IMR-90 (cell line): ENCODE measurements around the gene PSMB5. TPM values are rescaled to one million over a fixed set of nuclear protein-coding genes. Genes with fewer than 3 reads are reported as not detected.

Experiments
- ATAC-seq: fragments of 200-7000 bp; cut with Tn5 transposase; 2 replicates; pipeline ENCODE4 v1.9.1; 2020; ENCODE audit warnings: low read depth, mild to moderate bottlenecking, moderate library complexity
- BruUV-seq: library from RNA; stranded (reverse); fragments of 400-500 nt; replicated peaks from 2 replicates; lab custom pipeline; 2021; lab: Mats Ljungman, UMichigan
- CTCF ChIA-PET: fragments of 300-600 bp; formaldehyde crosslinking; extraction: SDS; loops from one replicate; lab custom pipeline; 2021; ENCODE audit warnings: antibody characterized with exemption; lab: Yijun Ruan, JAX
- POLR2A ChIA-PET: fragments of 300-600 bp; sonication (Branson Sonifier 250); formaldehyde crosslinking; loops from one replicate; lab custom pipeline; 2022; ENCODE audit warnings: antibody characterized with exemption; ENCODE audit not compliant: unreplicated experiment; lab: Charles Lee
- DNase-seq: peaks from one replicate; pipeline ENCODE4 v3.0.0; 2013
- H2AFZ ChIP-seq: replicated peaks from 2 replicates; pipeline ENCODE3; 2013; ENCODE audit warnings: low read length, mild to moderate bottlenecking; ENCODE audit not compliant: poor library complexity
- H2AK5ac ChIP-seq: 2 replicates; pipeline ENCODE4 v1.6.1; 2013; ENCODE audit warnings: low read depth, low read length, inconsistent platforms
- H2AK9ac ChIP-seq: replicated peaks from 2 replicates; pipeline ENCODE3; 2013; ENCODE audit warnings: mild to moderate bottlenecking, low read depth, low read length, moderate library complexity; ENCODE audit not compliant: poor library complexity
- H2BK120ac ChIP-seq: 2 replicates; pipeline ENCODE4 v1.6.1; 2013; ENCODE audit warnings: low read depth, low read length, inconsistent platforms
- H2BK15ac ChIP-seq: 3 replicates; pipeline ENCODE4 v1.6.1; 2013; ENCODE audit warnings: low read depth, low read length, inconsistent platforms
- H2BK20ac ChIP-seq: 2 replicates; pipeline ENCODE4 v1.6.1; 2013; ENCODE audit warnings: low read depth, mild to moderate bottlenecking, inconsistent platforms, low read length, moderate library complexity
- H2BK5ac ChIP-seq: 2 replicates; pipeline ENCODE4 v1.6.1; 2013; ENCODE audit warnings: mild to moderate bottlenecking, low read depth, low read length, inconsistent platforms; ENCODE audit not compliant: poor library complexity, severe bottlenecking
- H3K14ac ChIP-seq: replicated peaks from 2 replicates; pipeline ENCODE4 v1.6.1; 2013; ENCODE audit warnings: low read depth, low read length, inconsistent platforms
- H3K18ac ChIP-seq: 2 replicates; pipeline ENCODE4 v1.6.1; 2013; ENCODE audit warnings: low read depth, low read length, control low read depth
- H3K23ac ChIP-seq: 2 replicates; pipeline ENCODE4 v1.6.1; 2013; ENCODE audit warnings: low read depth, low read length, inconsistent platforms
- H3K27ac ChIP-seq: 2 replicates; pipeline ENCODE4 v1.5.1; 2013; ENCODE audit warnings: mild to moderate bottlenecking, control low read depth, low read length; ENCODE audit not compliant: insufficient read depth
- H3K27me3 ChIP-seq: 2 replicates; pipeline ENCODE4 v1.6.1; 2013; ENCODE audit warnings: low read length; ENCODE audit not compliant: control insufficient read depth, insufficient read depth
- H3K36me3 ChIP-seq: 2 replicates; pipeline ENCODE4 v1.6.1; 2013; ENCODE audit warnings: low read length, mixed read lengths; ENCODE audit not compliant: control insufficient read depth, insufficient read depth
- H3K4ac ChIP-seq: 2 replicates; pipeline ENCODE4 v1.6.1; 2013; ENCODE audit warnings: low read depth, low read length, inconsistent platforms
- H3K4me1 ChIP-seq: 2 replicates; pipeline ENCODE4 v1.6.1; 2013; ENCODE audit warnings: low read length, mixed read lengths; ENCODE audit not compliant: control insufficient read depth, insufficient read depth
- H3K4me2 ChIP-seq: 2 replicates; pipeline ENCODE4 v1.6.1; 2013; ENCODE audit warnings: low read depth, mild to moderate bottlenecking, control low read depth, low read length, moderate library complexity
- H3K4me3 ChIP-seq: 2 replicates; pipeline ENCODE4 v1.5.1; 2013; ENCODE audit warnings: low read depth, mild to moderate bottlenecking, control low read depth, low read length, moderate library complexity; ENCODE audit not compliant: insufficient read depth
- H3K56ac ChIP-seq: 2 replicates; pipeline ENCODE4 v1.6.1; 2013; ENCODE audit warnings: low read length, inconsistent platforms; ENCODE audit not compliant: insufficient read depth; ENCODE audit errors: extremely low read depth
- H3K79me1 ChIP-seq, 2 experiments: 2 replicates each; pipeline ENCODE4 v1.6.1; 2013; ENCODE audit warnings: low read length in 2 of 2, inconsistent platforms in 1 of 2, low read depth in 1 of 2
- H3K9ac ChIP-seq: 2 replicates; pipeline ENCODE4 v1.6.1; 2013; ENCODE audit warnings: low read depth, low read length, control low read depth
- H3K9me1 ChIP-seq: 2 replicates; pipeline ENCODE4 v1.6.1; 2013; ENCODE audit warnings: low read length, inconsistent platforms; ENCODE audit not compliant: insufficient read depth
- H3K9me3 ChIP-seq: 2 replicates; pipeline ENCODE4 v1.6.1; 2013; ENCODE audit warnings: low read length; ENCODE audit not compliant: control insufficient read depth, insufficient read depth
- H4K20me1 ChIP-seq: 2 replicates; pipeline ENCODE4 v1.6.1; 2013; ENCODE audit warnings: low read length, inconsistent platforms; ENCODE audit not compliant: insufficient read depth
- H4K5ac ChIP-seq: 2 replicates; pipeline ENCODE4 v1.6.1; 2013; ENCODE audit warnings: mild to moderate bottlenecking, low read depth, low read length, control low read depth
- H4K8ac ChIP-seq, 2 experiments: 2 replicates each; pipeline ENCODE4 v1.6.1; 2013; ENCODE audit warnings: low read depth in 2 of 2, low read length in 2 of 2, control low read depth in 1 of 2, inconsistent platforms in 1 of 2
- H4K91ac ChIP-seq: 2 replicates; pipeline ENCODE4 v1.6.1; 2013; ENCODE audit warnings: low read depth, low read length, inconsistent platforms; ENCODE audit not compliant: insufficient read depth
- MAZ ChIP-seq: IDR thresholded peaks from 2 replicates; pipeline ENCODE4 v1.6.1; 2012; ENCODE audit warnings: low read depth, mild to moderate bottlenecking, low read length, improper control_type of control experiment, moderate library complexity, borderline replicate concordance
- NFE2L2 ChIP-seq: fragments of 150-350 bp; IDR thresholded peaks from 2 replicates; pipeline ENCODE4 v1.6.1; 2016; ENCODE audit warnings: low read depth, mild to moderate bottlenecking, low read length
- WGBS, 2 experiments: methylation state at CpG; one replicate each; pipeline versions ENCODE4 v1.1.5 to v1.1.7; 2013; ENCODE audit warnings: missing lambda C conversion rate in 2 of 2; ENCODE audit not compliant: insufficient read length in 1 of 2; ENCODE audit errors: extremely low coverage in 2 of 2; 5-methylcytosine and 5-hydroxymethylcytosine counted together
- dilution Hi-C: fragments of 300-500 bp; cut with HindIII; formaldehyde crosslinking; loops from one replicate; pipeline ENCODE4 v1.14.3; 2018; ENCODE audit warnings: low sequenced_read_pairs; ENCODE audit not compliant: unreplicated experiment
- in situ Hi-C: fragments of 300-500 bp; cut with MboI; formaldehyde crosslinking; loops from 3 replicates; pipeline ENCODE4 v1.14.3; 2019; ENCODE audit warnings: low sequenced_read_pairs, inconsistent platforms, mixed read lengths
- intact Hi-C: fragments of 100-400 bp; cut with micrococcal nuclease; formaldehyde crosslinking; loops from 2 replicates; pipeline ENCODE4 v1.10.0; 2022
- polyA plus RNA-seq, 3 experiments: library from polyadenylated mRNA; depleted of rRNA; stranded (reverse); fragments of >200 nt; gene quantifications; 2 replicates each; pipeline ENCODE4 v1.2.3, GENCODE V29; 2012; ENCODE audit warnings: low replicate concordance in 1 of 3
- total RNA-seq: library from RNA; depleted of rRNA; stranded (reverse); fragments of >200 nt; gene quantifications from 2 replicates; pipeline ENCODE4 v1.2.3, GENCODE V29; 2012

The PSMB5 gene
- total and polyA plus RNA-seq, 2 of the 4 experiments (the other 2 are of a cell fraction): 310 to 321 TPM

DNA sequence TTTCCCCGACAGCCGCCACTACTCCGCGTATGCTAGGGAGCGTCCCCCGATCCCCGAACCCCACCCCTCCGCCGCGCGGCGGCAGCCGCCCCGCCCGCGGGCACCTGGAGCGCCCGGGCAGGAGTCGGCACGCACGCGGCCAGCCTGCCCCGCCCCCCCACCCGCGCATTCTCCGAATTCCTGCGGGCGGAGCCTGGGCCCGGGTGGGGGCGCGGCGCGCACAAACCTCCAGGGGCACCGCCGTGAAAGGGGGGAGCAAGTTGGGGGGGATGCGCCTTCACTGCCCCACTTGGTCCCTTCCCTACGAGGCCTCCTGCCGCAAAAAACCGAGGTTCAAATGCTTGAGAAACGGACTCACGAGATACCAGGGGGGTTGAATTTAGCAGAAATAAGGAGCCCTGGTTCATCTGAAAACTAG is 54.0 kb downstream of the PSMB5 start:
- 0% methylated on average over 9 of the region's 41 CpGs; no CpG with 5 or more reads in 1 of the 2 experiments for WGBS, 2 experiments
- H3K4me1 ChIP-seq: peaks cover 36% of the 10 kb centered on the region
- dilution Hi-C loops (no loop called here), intact Hi-C loops (loop anchor here (5.0 to 10.0 kb wide), 5 partner anchors 108 to 593 kb away; partner anchors contain the start of genes LRP10, MMP14 and SLC7A8), in situ Hi-C loops (no loop called here)
- H3K9me3 ChIP-seq: no peaks in the 10 kb centered on the region
- POLR2A ChIA-PET: no interaction called here
- peak overlapping the region; percentile 59 for H4K5ac ChIP-seq
- peak; percentile 38 for ATAC-seq
- peak overlapping the region; percentile 99 for H3K56ac ChIP-seq
- H3K4me3 ChIP-seq: peak overlapping the region; percentile 87
- peak overlapping the region; percentile 96 for H2BK5ac ChIP-seq
- peak overlapping the region; percentile 96 for H4K91ac ChIP-seq
- H2AFZ ChIP-seq: peak overlapping the region; percentile 79
- peak overlapping the region; percentile 77 for H3K18ac ChIP-seq
- H4K8ac ChIP-seq: peak overlapping the region; percentile 89 to 94
- DNase-seq: peak; percentile 32
- peak overlapping the region; percentile 97 for H3K14ac ChIP-seq
- peaks cover 5% of the 10 kb centered on the region; the same call in 1 of the 2 replicates for H3K9me1 ChIP-seq
- peak overlapping the region; percentile 93 for H3K27ac ChIP-seq
- peak overlapping the region; percentile 99 for H2AK9ac ChIP-seq
- H3K79me1 ChIP-seq: peaks cover 24 to 62% of the 10 kb centered on the region in 2 experiments
- peak overlapping the region; percentile 98 for H3K4ac ChIP-seq
- TF ChIP-seq MAZ (peak; percentile 93; the same call in 1 of the 2 replicates), NFE2L2 (no peak)
- peak overlapping the region; percentile 92 for H3K4me2 ChIP-seq
- H2BK20ac ChIP-seq: peak overlapping the region; percentile 49; the same call in 1 of the 2 replicates
- H3K9ac ChIP-seq: peak overlapping the region; percentile 90
- peak overlapping the region; percentile 84 for H2BK120ac ChIP-seq
- CTCF ChIA-PET: no interaction called here
- peak overlapping the region; percentile 97 for H2AK5ac ChIP-seq
- H3K23ac ChIP-seq: peak overlapping the region; percentile 98
- H3K27me3 ChIP-seq: no peaks in the 10 kb centered on the region
- H2BK15ac ChIP-seq: peak overlapping the region; percentile 83; the same call in 2 of the 3 replicates
- no TSS peak for BruUV-seq
- peaks cover 20% of the 10 kb centered on the region for H3K36me3 ChIP-seq
- H4K20me1 ChIP-seq: peaks cover 21% of the 10 kb centered on the region
